Raji (cell line): ENCODE results near the gene SOS1.

Source experiments
- POLR2A ChIP-seq: IDR thresholded peaks from 2 replicates; pipeline ENCODE4 v1.6.1; 2011; ENCODE audit warnings: low read depth, low read length, control low read depth; ENCODE audit not compliant: insufficient read depth

Gene SOS1

GRCh38 chr2:39022642-39023235 is 98.1 kb downstream of the SOS1 start:
- no peak for TF ChIP-seq POLR2A

- TF ChIP-seq POLR2A: no peak
Measured at GRCh38 chr2:39020383-39020782, 100.5 kb downstream of the SOS1 start.

GRCh38 chr2:39018638-39019037 is 102.2 kb downstream of the SOS1 start:
- no peak for TF ChIP-seq POLR2A

GRCh38 chr2:39017334-39017733 is 103.5 kb downstream of the SOS1 start:
- TF ChIP-seq POLR2A: no peak

GRCh38 chr2:39015424-39015823 is 105.4 kb downstream of the SOS1 start:
- no peak for TF ChIP-seq POLR2A

GRCh38 chr2:39013871-39014270 is 107.0 kb downstream of the SOS1 start:
- no peak for TF ChIP-seq POLR2A

- no peak for TF ChIP-seq POLR2A
Measured at GRCh38 chr2:39008665-39009064, 112.2 kb downstream of the SOS1 start.

GRCh38 chr2:39007875-39008504 is 112.9 kb downstream of the SOS1 start:
- no peak for TF ChIP-seq POLR2A

- TF ChIP-seq POLR2A: no peak
Measured at GRCh38 chr2:39000552-39000951, 120.3 kb downstream of the SOS1 start.

- TF ChIP-seq POLR2A: no peak
Measured at GRCh38 chr2:38997781-38998180, 123.1 kb downstream of the SOS1 start.

GRCh38 chr2:38991899-38992298 is 129.0 kb downstream of the SOS1 start:
- TF ChIP-seq POLR2A: no peak

GRCh38 chr2:38988716-38989115 is 132.1 kb downstream of the SOS1 start:
- TF ChIP-seq POLR2A: no peak

GRCh38 chr2:38982498-38982897 is 138.4 kb downstream of the SOS1 start:
- no peak for TF ChIP-seq POLR2A

GRCh38 chr2:38981670-38982357 is 139.0 kb downstream of the SOS1 start:
- TF ChIP-seq POLR2A: no peak

GRCh38 chr2:38981003-38981669 is 139.7 kb downstream of the SOS1 start:
- TF ChIP-seq POLR2A: no peak

- TF ChIP-seq POLR2A: no peak
Measured at GRCh38 chr2:38978908-38979307, 141.9 kb downstream of the SOS1 start.
